ENCODE measurements around the gene SORCS1. TPM values are rescaled to one million over a fixed set of nuclear protein-coding genes. Genes with fewer than 3 reads are reported as not detected.

SORCS1 gene
- total and polyA plus RNA-seq, 2 experiments from 2014 or later = 1.1 to 4.6 TPM

DNA sequence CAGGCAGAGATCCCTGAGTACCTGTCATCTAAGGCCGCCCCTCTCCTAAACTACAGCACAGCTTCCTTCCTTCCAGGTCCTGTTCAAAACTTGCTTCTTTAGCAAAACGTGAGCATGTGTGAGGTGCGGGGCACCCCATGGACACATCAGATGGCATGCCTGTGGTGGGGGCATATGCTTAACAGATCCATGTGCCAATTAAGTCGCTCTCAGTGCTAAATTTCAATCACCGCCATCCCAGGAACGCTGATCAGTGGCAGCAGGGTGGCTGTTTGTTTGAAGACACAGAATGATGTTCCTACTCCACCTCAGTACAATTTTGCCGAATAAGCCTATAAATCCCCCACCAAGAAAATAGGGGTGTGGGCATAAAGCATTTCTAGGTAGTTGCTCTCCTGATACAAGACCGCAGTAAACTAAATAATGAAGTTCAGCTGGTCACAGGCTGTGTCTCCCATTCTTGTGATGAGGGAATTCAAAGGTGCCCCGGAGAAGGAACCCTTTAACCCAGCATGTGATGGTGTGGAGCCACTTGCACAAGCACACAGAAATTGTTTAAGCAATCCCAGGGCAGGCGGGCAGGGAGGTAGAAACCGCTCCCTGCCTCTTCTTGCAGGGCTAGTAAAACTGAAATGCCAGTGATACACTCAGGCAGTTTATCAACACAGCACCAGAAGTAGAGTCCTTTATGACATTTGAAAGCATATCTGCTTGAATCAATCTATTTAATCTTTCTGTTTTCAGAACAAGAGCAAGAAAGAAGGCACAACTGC is 205.7 kb downstream of the SORCS1 start:
- no peak overlapping the region for H2AFZ ChIP-seq
- H3K79me2 ChIP-seq = no peaks in the 10 kb centered on the region
- H3K36me3 ChIP-seq (replicated peaks; ENCODE audit: insufficient read depth, low read depth) = no peaks in the 10 kb centered on the region
- no peak overlapping the region for H3K4me2 ChIP-seq
- H3K4me3 ChIP-seq = no peak overlapping the region
- no peaks in the 10 kb centered on the region for H3K9me3 ChIP-seq (ENCODE audit: low read depth)
- no peaks in the 10 kb centered on the region for H3K9me2 ChIP-seq (replicated peaks; ENCODE audit: insufficient read depth)
- H3K4me1 ChIP-seq (ENCODE audit: insufficient read depth) = peaks cover 14% of the 10 kb centered on the region
- H3K27me3 ChIP-seq = no peaks in the 10 kb centered on the region
- H4K20me1 ChIP-seq (ENCODE audit: insufficient read depth, poor library complexity, severe bottlenecking) = no peaks in the 10 kb centered on the region
- TF ChIP-seq, protein P1, sequence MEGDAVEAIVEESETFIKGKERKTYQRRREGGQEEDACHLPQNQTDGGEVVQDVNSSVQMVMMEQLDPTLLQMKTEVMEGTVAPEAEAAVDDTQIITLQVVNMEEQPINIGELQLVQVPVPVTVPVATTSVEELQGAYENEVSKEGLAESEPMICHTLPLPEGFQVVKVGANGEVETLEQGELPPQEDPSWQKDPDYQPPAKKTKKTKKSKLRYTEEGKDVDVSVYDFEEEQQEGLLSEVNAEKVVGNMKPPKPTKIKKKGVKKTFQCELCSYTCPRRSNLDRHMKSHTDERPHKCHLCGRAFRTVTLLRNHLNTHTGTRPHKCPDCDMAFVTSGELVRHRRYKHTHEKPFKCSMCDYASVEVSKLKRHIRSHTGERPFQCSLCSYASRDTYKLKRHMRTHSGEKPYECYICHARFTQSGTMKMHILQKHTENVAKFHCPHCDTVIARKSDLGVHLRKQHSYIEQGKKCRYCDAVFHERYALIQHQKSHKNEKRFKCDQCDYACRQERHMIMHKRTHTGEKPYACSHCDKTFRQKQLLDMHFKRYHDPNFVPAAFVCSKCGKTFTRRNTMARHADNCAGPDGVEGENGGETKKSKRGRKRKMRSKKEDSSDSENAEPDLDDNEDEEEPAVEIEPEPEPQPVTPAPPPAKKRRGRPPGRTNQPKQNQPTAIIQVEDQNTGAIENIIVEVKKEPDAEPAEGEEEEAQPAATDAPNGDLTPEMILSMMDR (IDR thresholded peaks at IDR 0.05; ENCODE audit: poor library complexity) = no peak
- TF ChIP-seq EZH2phosphoT487 (IDR thresholded peaks at IDR 0.05; ENCODE audit: low read depth, severe bottlenecking, unreplicated experiment) (no peak), EZH2 (IDR thresholded peaks at IDR 0.05; ENCODE audit: borderline replicate concordance) (no peak)
- 70% methylated on average over 11 of the region's 11 CpGs for WGBS (ENCODE audit: low lambda C conversion rate, missing lambda C conversion rate)
- H3K27ac ChIP-seq = no peak overlapping the region
- DNase-seq (ENCODE audit: low spot score) = no peak

DNA sequence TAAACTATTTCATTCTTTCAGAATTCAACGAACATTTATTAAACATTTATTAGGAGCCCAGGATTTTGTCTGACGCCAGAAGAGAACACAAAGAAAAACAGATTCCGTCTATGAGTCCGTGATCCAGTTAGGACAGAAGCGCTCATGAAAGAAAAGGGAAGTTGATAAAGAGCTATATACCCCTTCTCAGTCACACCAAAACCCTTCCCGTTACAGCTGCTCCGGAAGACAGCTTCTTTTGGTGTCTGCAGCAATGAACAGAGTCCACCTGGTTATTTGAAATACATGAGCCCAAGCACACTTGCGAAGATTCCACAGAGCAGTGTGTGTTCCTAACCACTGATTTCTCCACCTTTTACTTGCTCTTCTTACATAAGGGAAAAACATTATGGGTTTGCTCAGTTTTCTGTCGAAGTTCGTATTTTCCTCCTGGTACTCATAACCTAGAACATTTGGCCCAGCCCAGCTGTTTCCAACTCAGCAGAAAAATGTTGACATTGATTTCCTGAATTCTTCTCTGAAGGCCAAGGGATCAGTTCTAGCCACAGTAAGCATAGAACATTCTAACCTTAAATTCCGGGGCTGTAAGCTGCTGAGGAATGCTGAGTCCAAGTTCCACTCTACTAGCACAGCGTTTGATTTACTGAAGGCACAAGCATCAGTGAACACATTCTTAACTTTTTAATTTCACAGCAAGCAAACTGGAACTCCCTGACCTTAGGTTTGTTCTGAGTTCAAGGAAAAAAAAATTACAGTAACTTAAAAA is 206.5 kb downstream of the SORCS1 start:
- Histone ChIP-seq H3K9me3 (ENCODE audit: low read depth) (no peaks in the 10 kb centered on the region), H3K4me1 (ENCODE audit: insufficient read depth) (peaks cover 14% of the 10 kb centered on the region), H3K79me2 (no peaks in the 10 kb centered on the region), H3K4me2 (no peak overlapping the region), H2AFZ (no peak overlapping the region), H3K4me3 (no peak overlapping the region), H3K27ac (no peak overlapping the region), H3K36me3 (replicated peaks; ENCODE audit: insufficient read depth, low read depth) (no peaks in the 10 kb centered on the region), H3K27me3 (no peaks in the 10 kb centered on the region), H4K20me1 (ENCODE audit: insufficient read depth, poor library complexity, severe bottlenecking) (no peaks in the 10 kb centered on the region), H3K9me2 (replicated peaks; ENCODE audit: insufficient read depth) (no peaks in the 10 kb centered on the region)
- no peak for DNase-seq (ENCODE audit: low spot score)
- 69% methylated on average over 12 of the region's 12 CpGs for WGBS (ENCODE audit: low lambda C conversion rate, missing lambda C conversion rate)
- no peak for TF ChIP-seq EZH2 (IDR thresholded peaks at IDR 0.05; ENCODE audit: borderline replicate concordance)
- TF ChIP-seq EZH2phosphoT487 (IDR thresholded peaks at IDR 0.05; ENCODE audit: low read depth, severe bottlenecking, unreplicated experiment) = no peak
- TF ChIP-seq, protein P1 (IDR thresholded peaks at IDR 0.05; ENCODE audit: poor library complexity) = no peak

DNA sequence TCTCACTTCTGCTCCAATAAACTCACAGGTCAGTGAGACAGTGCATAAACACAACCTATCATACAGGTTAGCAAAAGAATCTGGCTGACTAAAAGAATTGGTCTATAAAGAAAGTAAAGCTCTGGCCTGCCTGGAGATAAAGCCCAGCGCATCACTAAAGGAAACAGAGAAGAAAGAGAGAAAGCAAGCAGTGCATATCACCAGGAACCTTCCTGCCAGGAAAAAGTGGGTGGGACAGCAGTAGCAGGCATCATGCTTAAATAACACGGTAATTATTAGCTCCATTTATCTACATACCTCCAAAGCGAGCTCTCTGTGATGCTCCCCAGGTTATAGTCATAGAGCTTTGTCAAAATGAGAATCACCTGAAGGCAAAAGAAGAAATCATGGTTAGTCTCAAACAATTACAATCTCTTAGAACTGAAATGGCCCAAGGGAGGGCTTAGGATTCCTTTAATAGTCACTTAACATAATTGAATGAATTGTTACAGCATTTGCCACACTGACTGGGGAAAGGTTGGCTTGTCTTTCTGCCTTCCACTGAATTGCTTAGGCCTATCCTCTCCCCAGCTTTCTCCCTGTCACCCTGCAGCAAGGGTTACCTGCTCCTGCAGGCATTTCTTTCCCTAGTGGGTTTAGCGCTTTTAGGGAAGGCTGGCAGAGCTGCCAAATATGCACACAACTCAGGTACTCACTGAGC is 208.1 kb downstream of the SORCS1 start:
- DNase-seq (ENCODE audit: low spot score) = no peak
- Histone ChIP-seq H3K36me3 (replicated peaks; ENCODE audit: insufficient read depth, low read depth) (no peaks in the 10 kb centered on the region), H3K9me3 (ENCODE audit: low read depth) (no peaks in the 10 kb centered on the region), H3K9me2 (replicated peaks; ENCODE audit: insufficient read depth) (no peaks in the 10 kb centered on the region), H3K4me3 (no peak overlapping the region), H3K79me2 (no peaks in the 10 kb centered on the region), H2AFZ (no peak overlapping the region), H3K27me3 (no peaks in the 10 kb centered on the region), H4K20me1 (ENCODE audit: insufficient read depth, poor library complexity, severe bottlenecking) (no peaks in the 10 kb centered on the region), H3K4me1 (ENCODE audit: insufficient read depth) (peaks cover 14% of the 10 kb centered on the region), H3K4me2 (no peak overlapping the region), H3K27ac (no peak overlapping the region)
- WGBS (ENCODE audit: low lambda C conversion rate, missing lambda C conversion rate) = 58% methylated on average over 4 of the region's 4 CpGs
- TF ChIP-seq, protein P1 (IDR thresholded peaks at IDR 0.05; ENCODE audit: poor library complexity) = no peak
- no peak for TF ChIP-seq EZH2phosphoT487 (IDR thresholded peaks at IDR 0.05; ENCODE audit: low read depth, severe bottlenecking, unreplicated experiment)
- TF ChIP-seq EZH2 (IDR thresholded peaks at IDR 0.05; ENCODE audit: borderline replicate concordance) = no peak
